ENCODE measurements around the gene IBTK. TPM values are rescaled to one million over a fixed set of nuclear protein-coding genes. Genes with fewer than 3 reads are reported as not detected.

The IBTK gene
- total and polyA plus RNA-seq, 2 of the 4 experiments (the other 2 are of a cell fraction): 9.7 to 45.0 TPM

DNA sequence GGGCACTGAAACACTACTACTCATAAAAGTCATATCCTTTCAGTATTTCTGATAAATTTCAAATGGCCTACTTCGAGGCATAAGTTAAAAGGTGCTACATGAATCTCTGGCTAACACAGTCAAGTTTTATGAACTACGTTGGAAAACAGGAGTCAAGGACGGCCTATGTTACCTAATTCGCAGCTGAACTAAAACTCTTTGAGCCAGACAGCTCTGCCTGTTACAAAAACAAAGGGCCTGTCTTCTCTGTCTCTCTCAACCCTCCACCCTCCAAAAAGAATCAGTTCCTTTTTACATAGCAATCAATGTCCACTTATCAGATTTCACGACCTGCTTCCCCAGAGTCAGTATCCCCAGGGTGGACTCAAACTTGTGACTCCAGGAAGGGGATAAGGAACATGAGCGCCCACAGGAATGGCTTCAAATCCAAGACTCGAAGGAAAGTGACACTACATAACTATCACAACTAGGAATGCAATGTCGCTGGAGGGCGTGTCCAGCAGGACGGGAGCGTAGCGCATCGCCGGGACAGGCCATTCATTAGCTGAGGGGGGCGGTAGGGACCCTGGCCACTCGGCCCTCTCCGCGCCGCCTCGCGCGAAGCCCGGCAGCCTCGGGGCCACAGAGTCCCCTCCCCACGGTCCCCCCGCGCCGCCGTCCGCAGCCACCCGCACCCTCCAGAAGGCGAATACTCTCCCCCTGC lies 591 bp downstream of the IBTK start:
- peaks cover 5% of the 10 kb centered on the region; the same call in 1 of the 2 replicates for H4K20me1 ChIP-seq (ENCODE audit: insufficient read depth, low read length)
- ATAC-seq (ENCODE audit: low read depth): peak; percentile 63
- H2BK15ac ChIP-seq (ENCODE audit: low read depth, low read length): no peak overlapping the region
- ChIA-PET POLR2A (ENCODE audit: unreplicated experiment) (no interaction called here), CTCF (no interaction called here)
- WGBS, 2 experiments (ENCODE audit: extremely low coverage in 2 of 2, insufficient read length in 1 of 2): 0% methylated on average over 13 of the region's 32 CpGs; no CpG with 5 or more reads in 1 of the 2 experiments
- H3K23ac ChIP-seq (ENCODE audit: low read depth, low read length): peak overlapping the region; percentile 48
- peaks cover 7% of the 10 kb centered on the region for H3K9me1 ChIP-seq (ENCODE audit: insufficient read depth, low read length)
- DNase-seq: peak; percentile 30
- peak overlapping the region; percentile 67 for H2AK9ac ChIP-seq (replicated peaks; ENCODE audit: low read depth, low read length, poor library complexity)
- H3K4me1 ChIP-seq (ENCODE audit: control insufficient read depth, insufficient read depth, low read length): peaks cover 10% of the 10 kb centered on the region
- H3K79me1 ChIP-seq (ENCODE audit: low read depth in 1 of 2, low read length in 2 of 2): peaks cover 9 to 26% of the 10 kb centered on the region in 2 experiments; a peak in 3 of 4 replicates
- H3K14ac ChIP-seq (replicated peaks; ENCODE audit: low read depth, low read length): peak overlapping the region; percentile 89
- H3K4me2 ChIP-seq (ENCODE audit: low read depth, low read length): peak overlapping the region; percentile 88
- intact Hi-C loops (cut with micrococcal nuclease) (loop anchor here (5.0 to 10.0 kb wide), 2 partner anchors 710 to 968 kb away; no protein-coding TSS in a partner anchor), dilution Hi-C loops (cut with HindIII; ENCODE audit: low sequenced_read_pairs, unreplicated experiment) (no loop called here), in situ Hi-C loops (cut with MboI; ENCODE audit: low sequenced_read_pairs) (loop anchor here (10.0 kb wide), 1 partner anchor 948 kb away; the partner anchor contains the start of genes PGM3 and RWDD2A)
- no peaks in the 10 kb centered on the region for H3K27me3 ChIP-seq (ENCODE audit: control insufficient read depth, insufficient read depth, low read length)
- H4K91ac ChIP-seq (ENCODE audit: insufficient read depth, low read depth, low read length): peak overlapping the region; percentile 85
- peak overlapping the region; percentile 80 for H3K4me3 ChIP-seq (ENCODE audit: insufficient read depth, low read depth, low read length)
- H3K18ac ChIP-seq (ENCODE audit: low read depth, low read length): peak overlapping the region; percentile 22
- BruUV-seq (replicated peaks): no TSS peak
- no peaks in the 10 kb centered on the region for H3K36me3 ChIP-seq (ENCODE audit: control insufficient read depth, insufficient read depth, low read length)
- H2AK5ac ChIP-seq (ENCODE audit: low read depth, low read length): peak overlapping the region; percentile 22; the same call in 1 of the 2 replicates
- peak overlapping the region; percentile 82 for H2BK5ac ChIP-seq (ENCODE audit: low read depth, low read length, poor library complexity, severe bottlenecking)
- no peak overlapping the region for H2BK20ac ChIP-seq (ENCODE audit: low read depth, low read length)
- peak overlapping the region; percentile 89 for H3K9ac ChIP-seq (ENCODE audit: low read depth, low read length)
- H3K9me3 ChIP-seq (ENCODE audit: control insufficient read depth, insufficient read depth, low read length): no peaks in the 10 kb centered on the region
- H4K8ac ChIP-seq (ENCODE audit: low read depth in 2 of 2, low read length in 2 of 2): peak overlapping the region; percentile 97 to 98
- peak overlapping the region; percentile 99 for H2AFZ ChIP-seq (replicated peaks; ENCODE audit: low read length, poor library complexity)
- peak overlapping the region; percentile 63 for H4K5ac ChIP-seq (ENCODE audit: low read depth, low read length)
- peak overlapping the region; percentile 91 for H3K27ac ChIP-seq (ENCODE audit: insufficient read depth, low read length)
- H3K4ac ChIP-seq (ENCODE audit: low read depth, low read length): peak overlapping the region; percentile 92
- H2BK120ac ChIP-seq (ENCODE audit: low read depth, low read length): peak overlapping the region; percentile 78; the same call in 1 of the 2 replicates
- H3K56ac ChIP-seq (ENCODE audit: extremely low read depth, insufficient read depth, low read length): peak overlapping the region; percentile 94
- no peak for TF ChIP-seq MAFK (IDR thresholded peaks at IDR 0.05; ENCODE audit: low read depth, low read length)
- no peak for TF ChIP-seq RFX5 (IDR thresholded peaks at IDR 0.05; ENCODE audit: low read depth, low read length)
- TF ChIP-seq NFE2L2 (IDR thresholded peaks at IDR 0.05; ENCODE audit: low read depth, low read length): no peak
- no peak for TF ChIP-seq MXI1 (IDR thresholded peaks at IDR 0.05; ENCODE audit: borderline replicate concordance, low read depth, low read length)
- TF ChIP-seq MAZ (IDR thresholded peaks at IDR 0.05; ENCODE audit: borderline replicate concordance, low read depth, low read length): no peak
- TF ChIP-seq POLR2A (IDR thresholded peaks at IDR 0.05; ENCODE audit: low read depth, low read length): no peak; the same call in 1 of the 2 replicates
- TF ChIP-seq, protein P1, sequence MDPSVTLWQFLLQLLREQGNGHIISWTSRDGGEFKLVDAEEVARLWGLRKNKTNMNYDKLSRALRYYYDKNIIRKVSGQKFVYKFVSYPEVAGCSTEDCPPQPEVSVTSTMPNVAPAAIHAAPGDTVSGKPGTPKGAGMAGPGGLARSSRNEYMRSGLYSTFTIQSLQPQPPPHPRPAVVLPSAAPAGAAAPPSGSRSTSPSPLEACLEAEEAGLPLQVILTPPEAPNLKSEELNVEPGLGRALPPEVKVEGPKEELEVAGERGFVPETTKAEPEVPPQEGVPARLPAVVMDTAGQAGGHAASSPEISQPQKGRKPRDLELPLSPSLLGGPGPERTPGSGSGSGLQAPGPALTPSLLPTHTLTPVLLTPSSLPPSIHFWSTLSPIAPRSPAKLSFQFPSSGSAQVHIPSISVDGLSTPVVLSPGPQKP (IDR thresholded peaks at IDR 0.05; ENCODE audit: borderline replicate concordance, low read depth, low read length): no peak
- TF ChIP-seq, protein P2, sequence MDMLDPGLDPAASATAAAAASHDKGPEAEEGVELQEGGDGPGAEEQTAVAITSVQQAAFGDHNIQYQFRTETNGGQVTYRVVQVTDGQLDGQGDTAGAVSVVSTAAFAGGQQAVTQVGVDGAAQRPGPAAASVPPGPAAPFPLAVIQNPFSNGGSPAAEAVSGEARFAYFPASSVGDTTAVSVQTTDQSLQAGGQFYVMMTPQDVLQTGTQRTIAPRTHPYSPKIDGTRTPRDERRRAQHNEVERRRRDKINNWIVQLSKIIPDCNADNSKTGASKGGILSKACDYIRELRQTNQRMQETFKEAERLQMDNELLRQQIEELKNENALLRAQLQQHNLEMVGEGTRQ (IDR thresholded peaks at IDR 0.05; ENCODE audit: low read depth, low read length): no peak
- TF ChIP-seq CHD1 (IDR thresholded peaks at IDR 0.05; ENCODE audit: low read depth, low read length): no peak
- TF ChIP-seq, protein P3, sequence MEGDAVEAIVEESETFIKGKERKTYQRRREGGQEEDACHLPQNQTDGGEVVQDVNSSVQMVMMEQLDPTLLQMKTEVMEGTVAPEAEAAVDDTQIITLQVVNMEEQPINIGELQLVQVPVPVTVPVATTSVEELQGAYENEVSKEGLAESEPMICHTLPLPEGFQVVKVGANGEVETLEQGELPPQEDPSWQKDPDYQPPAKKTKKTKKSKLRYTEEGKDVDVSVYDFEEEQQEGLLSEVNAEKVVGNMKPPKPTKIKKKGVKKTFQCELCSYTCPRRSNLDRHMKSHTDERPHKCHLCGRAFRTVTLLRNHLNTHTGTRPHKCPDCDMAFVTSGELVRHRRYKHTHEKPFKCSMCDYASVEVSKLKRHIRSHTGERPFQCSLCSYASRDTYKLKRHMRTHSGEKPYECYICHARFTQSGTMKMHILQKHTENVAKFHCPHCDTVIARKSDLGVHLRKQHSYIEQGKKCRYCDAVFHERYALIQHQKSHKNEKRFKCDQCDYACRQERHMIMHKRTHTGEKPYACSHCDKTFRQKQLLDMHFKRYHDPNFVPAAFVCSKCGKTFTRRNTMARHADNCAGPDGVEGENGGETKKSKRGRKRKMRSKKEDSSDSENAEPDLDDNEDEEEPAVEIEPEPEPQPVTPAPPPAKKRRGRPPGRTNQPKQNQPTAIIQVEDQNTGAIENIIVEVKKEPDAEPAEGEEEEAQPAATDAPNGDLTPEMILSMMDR (conservative IDR thresholded peaks at IDR 0.05; ENCODE audit: low read depth, low read length): no peak
- no peak for TF ChIP-seq RAD21 (IDR thresholded peaks at IDR 0.05; ENCODE audit: low read length)
- TF ChIP-seq BHLHE40 (IDR thresholded peaks at IDR 0.05; ENCODE audit: low read depth, low read length): no peak
- no peak for TF ChIP-seq CEBPB (IDR thresholded peaks at IDR 0.05; ENCODE audit: low read depth, low read length)
- TF ChIP-seq RCOR1 (IDR thresholded peaks at IDR 0.05; ENCODE audit: insufficient replicate concordance, low read length): no peak

Measured in IMR-90 (cell line).